ENCODE measurements around the gene TSHR.
"Not testable (repeated sequence)": the region's sequence is repeated elsewhere in the genome, so short reads cannot be mapped to it uniquely, and the experiment has no call there.

The TSHR gene

GRCh38 chr14:80955416-80955941 is at the start of gene TSHR:
TSHR (plus strand) TSS chr14:80955621; CDS start chr14:80955681, 60 bp downstream.
- in situ Hi-C loops (cut with MboI; ENCODE audit: low sequenced_read_pairs), result no loop called here

- in situ Hi-C loops (cut with MboI; ENCODE audit: low sequenced_read_pairs), result no loop called here
Measured at GRCh38 chr14:80906336-80906735, 49.1 kb upstream of the TSHR start.

GRCh38 chr14:80906946-80907345 is 48.5 kb upstream of the TSHR start:
- in situ Hi-C loops (cut with MboI; ENCODE audit: low sequenced_read_pairs), result no loop called here

- in situ Hi-C loops (cut with MboI; ENCODE audit: low sequenced_read_pairs), result not testable (repeated sequence)
Measured at GRCh38 chr14:80912013-80912412, 43.4 kb upstream of the TSHR start.

- in situ Hi-C loops (cut with MboI; ENCODE audit: low sequenced_read_pairs), result no loop called here
Measured at GRCh38 chr14:80919622-80920021, 35.8 kb upstream of the TSHR start.

GRCh38 chr14:80923368-80923767 is 32.1 kb upstream of the TSHR start:
- in situ Hi-C loops (cut with MboI; ENCODE audit: low sequenced_read_pairs), result no loop called here

- in situ Hi-C loops (cut with MboI; ENCODE audit: low sequenced_read_pairs), result no loop called here
Measured at GRCh38 chr14:80924365-80925103, 30.9 kb upstream of the TSHR start.

GRCh38 chr14:80926397-80927082 is 28.9 kb upstream of the TSHR start:
- in situ Hi-C loops (cut with MboI; ENCODE audit: low sequenced_read_pairs), result no loop called here

- in situ Hi-C loops (cut with MboI; ENCODE audit: low sequenced_read_pairs), result no loop called here
Measured at GRCh38 chr14:80927083-80927989, 28.1 kb upstream of the TSHR start.

- in situ Hi-C loops (cut with MboI; ENCODE audit: low sequenced_read_pairs), result no loop called here
Measured at GRCh38 chr14:80930095-80930494, 25.3 kb upstream of the TSHR start.

GRCh38 chr14:80930836-80931389 is 24.5 kb upstream of the TSHR start:
- in situ Hi-C loops (cut with MboI; ENCODE audit: low sequenced_read_pairs), result no loop called here

GRCh38 chr14:80933282-80933681 is 22.1 kb upstream of the TSHR start:
- in situ Hi-C loops (cut with MboI; ENCODE audit: low sequenced_read_pairs), result no loop called here

- in situ Hi-C loops (cut with MboI; ENCODE audit: low sequenced_read_pairs), result no loop called here
Measured at GRCh38 chr14:80933686-80934085, 21.7 kb upstream of the TSHR start.

GRCh38 chr14:80940146-80940545 is 15.3 kb upstream of the TSHR start:
- in situ Hi-C loops (cut with MboI; ENCODE audit: low sequenced_read_pairs), result no loop called here

GRCh38 chr14:80941241-80942185 is 13.9 kb upstream of the TSHR start, which contains the start of gene CEP128:
CEP128 (minus strand) TSS chr14:80941738.
- in situ Hi-C loops (cut with MboI; ENCODE audit: low sequenced_read_pairs), result no loop called here

- in situ Hi-C loops (cut with MboI; ENCODE audit: low sequenced_read_pairs), result no loop called here
Measured at GRCh38 chr14:80942191-80942600, 13.2 kb upstream of the TSHR start.

- in situ Hi-C loops (cut with MboI; ENCODE audit: low sequenced_read_pairs), result no loop called here
Measured at GRCh38 chr14:80944861-80945617, 10.4 kb upstream of the TSHR start.

GRCh38 chr14:80946187-80946586 is 9.2 kb upstream of the TSHR start:
- in situ Hi-C loops (cut with MboI; ENCODE audit: low sequenced_read_pairs), result no loop called here

GRCh38 chr14:80946797-80947196 is 8.6 kb upstream of the TSHR start:
- in situ Hi-C loops (cut with MboI; ENCODE audit: low sequenced_read_pairs), result no loop called here

Data from HL-60/S4 treated with phorbol 12-myristate 13-acetate at 8.2 ng/mL for 4 days and 3 days (cell line).